ENCODE data around the gene LRIT1.

Gene LRIT1

DNA sequence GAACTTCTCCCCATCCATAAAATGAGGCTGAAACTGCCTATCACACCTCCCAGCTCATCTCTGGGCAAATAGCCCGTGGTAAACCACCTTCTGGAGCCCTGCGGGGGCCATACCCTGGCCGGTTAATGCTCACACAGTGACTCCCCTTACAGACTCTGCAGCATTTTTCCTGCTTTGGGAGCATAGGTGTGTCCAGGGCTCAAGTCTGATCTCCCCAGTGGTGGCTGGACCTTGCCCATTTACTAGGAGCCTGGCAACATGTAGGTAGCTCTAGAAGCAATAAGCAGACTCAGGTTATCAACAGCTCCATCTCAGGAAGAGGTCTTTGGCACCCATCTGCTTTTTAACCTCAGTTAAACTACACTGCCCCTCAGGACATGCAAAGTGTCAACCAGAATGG lies 52.5 kb downstream of the LRIT1 start:
- DNase-seq (ENCODE audit: low read depth), result no peak
- TF ChIP-seq, protein P1, sequence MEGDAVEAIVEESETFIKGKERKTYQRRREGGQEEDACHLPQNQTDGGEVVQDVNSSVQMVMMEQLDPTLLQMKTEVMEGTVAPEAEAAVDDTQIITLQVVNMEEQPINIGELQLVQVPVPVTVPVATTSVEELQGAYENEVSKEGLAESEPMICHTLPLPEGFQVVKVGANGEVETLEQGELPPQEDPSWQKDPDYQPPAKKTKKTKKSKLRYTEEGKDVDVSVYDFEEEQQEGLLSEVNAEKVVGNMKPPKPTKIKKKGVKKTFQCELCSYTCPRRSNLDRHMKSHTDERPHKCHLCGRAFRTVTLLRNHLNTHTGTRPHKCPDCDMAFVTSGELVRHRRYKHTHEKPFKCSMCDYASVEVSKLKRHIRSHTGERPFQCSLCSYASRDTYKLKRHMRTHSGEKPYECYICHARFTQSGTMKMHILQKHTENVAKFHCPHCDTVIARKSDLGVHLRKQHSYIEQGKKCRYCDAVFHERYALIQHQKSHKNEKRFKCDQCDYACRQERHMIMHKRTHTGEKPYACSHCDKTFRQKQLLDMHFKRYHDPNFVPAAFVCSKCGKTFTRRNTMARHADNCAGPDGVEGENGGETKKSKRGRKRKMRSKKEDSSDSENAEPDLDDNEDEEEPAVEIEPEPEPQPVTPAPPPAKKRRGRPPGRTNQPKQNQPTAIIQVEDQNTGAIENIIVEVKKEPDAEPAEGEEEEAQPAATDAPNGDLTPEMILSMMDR (IDR thresholded peaks at IDR 0.05; ENCODE audit: insufficient read depth, low read depth, low read length, missing control alignments), result no peak
- no peak overlapping the region for H3K4me3 ChIP-seq (ENCODE audit: low read length)

DNA sequence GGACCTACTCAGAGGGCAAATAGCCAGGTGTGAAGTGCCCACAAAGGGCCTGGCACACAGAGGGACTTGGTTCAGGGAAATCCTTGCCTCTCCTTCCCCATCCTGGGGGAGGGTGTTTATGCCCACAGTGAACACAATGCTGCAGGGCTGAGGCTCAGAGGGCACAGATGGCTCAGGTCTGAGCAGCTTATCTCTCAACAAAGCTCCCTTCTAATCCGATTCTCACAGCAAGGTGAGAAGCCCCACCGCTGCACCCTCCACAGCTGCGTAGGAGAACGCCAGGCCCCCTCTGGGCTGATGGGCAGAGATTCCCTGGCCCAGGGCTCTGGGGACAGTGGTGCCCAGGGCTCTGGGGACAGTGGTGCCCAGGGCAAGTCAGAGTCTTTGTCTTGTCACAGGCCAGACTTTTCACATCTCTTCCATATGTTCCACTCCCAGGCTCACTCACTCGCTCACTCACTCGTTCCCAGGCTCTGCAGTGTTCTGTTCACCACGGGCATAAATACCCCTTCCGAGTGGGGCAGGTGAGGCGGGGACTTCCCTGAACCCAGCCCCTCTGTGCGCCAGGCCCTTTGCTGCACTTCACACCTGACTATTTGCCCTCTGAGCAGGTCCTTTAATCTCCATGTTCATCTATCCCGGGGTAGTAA lies 55.7 kb downstream of the LRIT1 start:
- no peak for DNase-seq (ENCODE audit: low read depth)
- TF ChIP-seq, protein P1 (IDR thresholded peaks at IDR 0.05; ENCODE audit: insufficient read depth, low read depth, low read length, missing control alignments), result no peak
- no peak overlapping the region for H3K4me3 ChIP-seq (ENCODE audit: low read length)

DNA sequence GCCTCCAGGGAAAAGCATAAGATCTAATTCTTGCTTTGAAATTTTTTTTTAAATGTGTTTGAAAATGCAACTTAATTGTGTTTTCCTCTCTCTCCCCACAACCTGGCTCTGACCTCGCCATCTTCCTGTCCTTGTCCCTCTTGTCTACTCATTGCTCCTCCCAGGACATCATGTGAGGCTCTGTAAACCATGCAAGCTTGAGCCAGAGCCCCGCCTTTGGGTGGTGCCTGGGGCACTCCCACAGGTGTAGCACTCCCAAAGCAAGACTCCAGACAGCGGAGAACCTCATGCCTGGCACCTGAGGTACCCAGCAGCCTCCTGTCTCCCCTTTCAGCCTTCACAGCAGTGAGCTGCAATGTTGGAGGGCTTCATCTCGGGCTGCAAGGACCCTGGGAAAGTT lies 56.8 kb downstream of the LRIT1 start:
- peak; percentile 51 for DNase-seq (ENCODE audit: low read depth)
- H3K4me3 ChIP-seq (ENCODE audit: low read length), result no peak overlapping the region
- TF ChIP-seq, protein P1 (IDR thresholded peaks at IDR 0.05; ENCODE audit: insufficient read depth, low read depth, low read length, missing control alignments), result no peak

DNA sequence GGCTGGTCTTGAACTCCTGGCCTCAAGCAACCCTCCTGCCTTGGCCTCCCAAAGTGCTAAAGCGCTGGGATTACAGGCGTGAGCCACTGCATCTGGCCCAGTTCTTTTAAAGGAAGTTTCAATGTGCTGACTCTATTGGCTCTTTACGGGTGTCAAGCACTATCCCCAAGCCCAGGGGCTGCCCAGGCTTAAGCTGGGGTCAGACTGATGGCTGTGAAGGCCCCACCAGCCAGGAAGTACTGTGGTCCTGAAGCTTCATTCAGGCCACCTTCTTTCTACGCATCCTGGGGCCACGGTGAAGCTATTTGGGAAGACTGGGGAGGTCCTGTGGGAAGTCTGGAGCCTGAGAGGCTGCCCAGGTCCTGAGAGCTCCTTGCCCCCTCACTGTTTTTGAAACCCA lies 59.7 kb downstream of the LRIT1 start:
- TF ChIP-seq, protein P1 (IDR thresholded peaks at IDR 0.05; ENCODE audit: insufficient read depth, low read depth, low read length, missing control alignments), result no peak
- DNase-seq (ENCODE audit: low read depth), result no peak
- no peak overlapping the region for H3K4me3 ChIP-seq (ENCODE audit: low read length)

Measured in epithelial cell of esophagus (primary cell).